Activated CD4-positive, alpha-beta T cell treated with anti-CD3 and anti-CD28 coated beads, Interleukin-2, amount 10 ng/mL, durations not matched to agents 24 days and 14 days (primary cell): Measurements from ENCODE around the gene EDARADD. TPM values are rescaled to one million over a fixed set of nuclear protein-coding genes. Genes with fewer than 3 reads are reported as not detected.
"Not testable (repeated sequence)": the region's sequence is repeated elsewhere in the genome, so short reads cannot be mapped to it uniquely, and the experiment has no call there.

ENCODE experiments used
- DNase-seq: peaks from one replicate; pipeline ENCODE4 v3.0.0; 2022
- H3K27ac Mint-ChIP-seq: one replicate; pipeline ENCODE4 v1.8.0; 2022; ENCODE audit warnings: mild to moderate bottlenecking, mixed read lengths
- H3K27me3 Mint-ChIP-seq: one replicate; pipeline ENCODE4 v1.8.0; 2022; ENCODE audit warnings: mixed read lengths
- H3K36me3 Mint-ChIP-seq: one replicate; pipeline ENCODE4 v1.8.0; 2022; ENCODE audit warnings: low read depth, mild to moderate bottlenecking, mixed read lengths
- H3K4me1 Mint-ChIP-seq: one replicate; pipeline ENCODE4 v1.8.0; 2021; ENCODE audit warnings: mixed read lengths
- H3K4me3 Mint-ChIP-seq: one replicate; pipeline ENCODE4 v1.8.0; 2022; ENCODE audit warnings: mild to moderate bottlenecking, moderate library complexity, mixed read lengths
- H3K9me3 Mint-ChIP-seq: one replicate; pipeline ENCODE4 v1.8.0; 2021; ENCODE audit warnings: mixed read lengths
- intact Hi-C: fragments of 100-400 bp; cut with micrococcal nuclease; formaldehyde crosslinking; loops from one replicate; pipeline ENCODE4 v1.15.1; 2023
- total RNA-seq: library from RNA; stranded (reverse); gene quantifications from 2 replicates; pipeline ENCODE4 v1.2.3, GENCODE V29; 2022

EDARADD gene
- 32.0 and 32.6 TPM in 2 replicates for total RNA-seq

DNA sequence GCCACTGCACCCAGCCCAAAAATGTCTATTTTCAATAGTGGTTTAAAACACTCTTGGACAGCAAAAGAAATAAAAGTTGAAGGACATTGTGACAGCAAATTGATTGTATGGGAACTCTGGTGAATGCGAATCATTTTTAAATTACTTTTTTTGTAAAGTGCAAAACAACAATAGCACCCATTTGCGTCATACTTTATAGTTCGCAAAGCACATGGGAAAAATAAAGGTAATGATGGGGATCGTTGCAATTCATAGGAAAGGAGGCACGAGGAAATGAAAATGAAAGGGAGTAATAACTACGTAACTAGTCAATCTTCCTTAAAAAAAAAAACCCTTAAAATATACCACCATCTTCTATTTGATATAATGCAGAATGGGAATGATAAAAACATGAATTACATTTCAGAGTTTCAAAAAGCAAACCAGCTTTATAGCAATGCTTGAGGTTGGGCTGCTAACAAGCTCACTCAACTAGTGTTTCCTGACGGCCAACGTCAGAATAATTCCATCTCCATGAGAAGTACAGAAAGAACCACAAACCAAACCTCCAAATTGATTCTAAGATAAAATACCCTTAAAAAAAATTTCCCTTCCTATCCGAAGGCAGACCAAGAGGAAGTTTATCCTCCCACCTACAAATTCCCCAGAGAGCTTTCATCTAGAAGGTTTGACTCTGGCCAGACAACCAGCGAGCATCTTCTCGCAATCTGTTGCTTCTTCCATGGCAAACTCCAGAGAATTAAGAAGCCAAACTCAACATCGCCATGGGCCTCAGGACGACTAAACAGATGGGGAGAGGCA is at the start of gene EDARADD:
TSS of gene EDARADD (plus strand) at position 606 of the 801 bp plus-strand sequence. CDS start at position 765, 159 bp downstream.
- peak within 1 kb of the TSS; percentile 96 for H3K4me3 Mint-ChIP-seq
- peaks cover 29% of the 10 kb centered on the region for H3K27me3 Mint-ChIP-seq
- intact Hi-C loops: loop anchor here (2.0 to 10.0 kb wide), 3 partner anchors 251 to 519 kb away; partner anchors contain the start of gene GPR137B
- peak within 1 kb of the TSS; percentile 91 for H3K27ac Mint-ChIP-seq
- peak; percentile 63 for DNase-seq
- H3K36me3 Mint-ChIP-seq: peaks cover 17% of the 10 kb centered on the region
- H3K4me1 Mint-ChIP-seq: peaks cover 35% of the 10 kb centered on the region
- H3K9me3 Mint-ChIP-seq: no peaks in the 10 kb centered on the region

DNA sequence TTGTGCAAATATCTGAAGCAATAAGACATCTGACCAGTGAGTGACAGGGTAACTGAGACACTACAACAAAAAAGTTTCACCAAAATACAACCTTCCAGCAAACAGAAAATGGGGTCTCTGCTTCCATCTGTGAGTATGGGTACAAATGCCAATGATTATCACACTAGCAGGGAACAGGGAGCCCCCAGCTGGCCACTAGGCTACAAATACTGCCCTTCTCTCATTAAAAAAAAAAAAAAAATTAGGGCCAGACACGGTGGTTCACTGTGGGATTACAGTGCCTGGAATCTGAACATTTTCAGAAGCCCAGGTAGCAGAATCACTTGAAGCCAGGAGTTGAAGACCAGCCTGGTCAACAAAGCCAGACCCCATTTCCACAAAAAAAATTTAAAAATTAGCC is 48.4 kb upstream of the EDARADD start:
- Mint-ChIP-seq H3K27me3 (peaks cover 11% of the 10 kb centered on the region), H3K4me1 (peaks cover 2% of the 10 kb centered on the region), H3K4me3 (no peak overlapping the region), H3K27ac (no peak overlapping the region), H3K36me3 (no peaks in the 10 kb centered on the region), H3K9me3 (peaks cover 4% of the 10 kb centered on the region)
- no peak for DNase-seq
- intact Hi-C loops: no loop called here

DNA sequence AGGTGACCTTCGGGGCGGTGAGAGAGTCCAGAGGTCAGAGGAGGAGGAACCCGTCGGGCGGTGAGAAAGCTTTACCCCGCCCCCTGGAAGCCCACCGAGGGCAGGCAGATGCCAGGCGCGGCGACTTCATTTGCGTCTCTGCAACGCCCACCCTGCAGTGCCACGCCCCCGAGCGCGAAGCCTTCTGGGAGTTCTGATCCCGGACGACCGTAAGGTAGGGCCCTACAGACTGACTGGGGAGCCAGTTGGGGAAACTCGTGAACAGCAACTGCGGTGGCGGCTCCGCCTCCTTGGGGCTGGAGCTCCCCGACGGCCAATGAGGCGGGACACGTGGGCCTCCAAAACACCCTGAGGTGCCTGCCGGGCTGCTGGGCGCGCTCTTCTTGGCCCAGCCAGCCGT is 46.0 kb upstream of the EDARADD start:
- H3K27ac Mint-ChIP-seq: no peak overlapping the region
- peaks cover 4% of the 10 kb centered on the region for H3K9me3 Mint-ChIP-seq
- H3K27me3 Mint-ChIP-seq: peaks cover 11% of the 10 kb centered on the region
- no peaks in the 10 kb centered on the region for H3K36me3 Mint-ChIP-seq
- no peak for DNase-seq
- peaks cover 2% of the 10 kb centered on the region for H3K4me1 Mint-ChIP-seq
- no peak overlapping the region for H3K4me3 Mint-ChIP-seq
- intact Hi-C loops: no loop called here

DNA sequence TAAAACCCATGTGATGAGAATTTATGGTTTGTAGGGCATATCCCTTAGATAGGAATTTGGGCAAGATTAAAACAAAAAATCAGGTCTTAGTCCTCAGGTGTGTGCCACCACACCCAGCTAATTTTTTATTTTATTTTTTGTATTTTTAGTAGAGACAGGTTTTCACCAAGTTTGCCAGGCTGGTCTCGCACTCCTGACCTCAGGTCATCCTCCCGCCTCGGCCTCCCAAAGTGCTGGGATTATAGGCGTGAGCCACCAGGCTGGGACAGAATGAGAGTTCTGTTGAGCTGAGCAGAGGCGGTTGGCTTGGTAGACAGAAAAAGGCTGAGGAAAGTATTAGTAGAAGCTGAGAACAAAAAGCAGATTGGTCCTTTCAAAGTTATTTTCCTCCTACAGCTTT is 43.8 kb upstream of the EDARADD start:
- H3K9me3 Mint-ChIP-seq: peaks cover 4% of the 10 kb centered on the region
- peaks cover 2% of the 10 kb centered on the region for H3K4me1 Mint-ChIP-seq
- no peak overlapping the region for H3K27ac Mint-ChIP-seq
- intact Hi-C loops: no loop called here
- DNase-seq: no peak
- H3K27me3 Mint-ChIP-seq: peaks cover 11% of the 10 kb centered on the region
- no peak overlapping the region for H3K4me3 Mint-ChIP-seq
- no peaks in the 10 kb centered on the region for H3K36me3 Mint-ChIP-seq

DNA sequence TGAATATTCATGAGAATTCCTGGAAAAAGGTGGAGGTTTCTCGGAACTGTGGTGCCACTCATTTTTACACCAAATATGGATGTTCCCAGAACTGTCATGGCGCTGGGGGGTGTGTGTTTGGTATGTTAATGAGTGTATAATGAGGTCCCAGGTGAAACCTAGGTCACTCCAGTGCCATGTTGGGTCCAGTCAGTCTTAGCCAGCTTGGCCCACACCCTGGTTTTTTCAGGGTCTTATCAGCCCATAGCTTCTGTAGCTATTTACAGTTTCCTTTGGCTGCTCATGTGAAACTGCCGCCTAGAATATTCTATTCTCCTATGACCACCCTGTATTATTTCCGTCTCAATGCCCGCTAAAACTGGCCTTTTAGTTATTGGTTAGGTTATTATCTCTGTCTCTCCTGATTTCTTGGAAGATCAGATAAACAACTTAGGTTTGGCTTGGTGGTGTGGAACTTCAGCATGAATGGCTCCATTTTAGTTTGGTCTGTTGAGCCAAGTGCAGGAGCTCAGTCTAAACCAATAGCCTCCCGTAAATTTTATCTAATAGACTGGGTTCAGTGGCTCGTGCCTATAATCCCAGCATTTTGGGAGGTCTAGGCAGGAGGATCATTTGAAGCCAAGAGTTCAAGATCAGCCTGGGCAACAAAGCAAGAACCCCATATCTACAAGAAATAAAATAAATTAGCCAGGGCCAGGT is 42.1 kb upstream of the EDARADD start:
- Mint-ChIP-seq H3K27me3 (peaks cover 11% of the 10 kb centered on the region), H3K27ac (no peak overlapping the region), H3K4me1 (peaks cover 2% of the 10 kb centered on the region), H3K4me3 (no peak overlapping the region), H3K9me3 (peaks cover 4% of the 10 kb centered on the region), H3K36me3 (no peaks in the 10 kb centered on the region)
- intact Hi-C loops: no loop called here
- DNase-seq: no peak

DNA sequence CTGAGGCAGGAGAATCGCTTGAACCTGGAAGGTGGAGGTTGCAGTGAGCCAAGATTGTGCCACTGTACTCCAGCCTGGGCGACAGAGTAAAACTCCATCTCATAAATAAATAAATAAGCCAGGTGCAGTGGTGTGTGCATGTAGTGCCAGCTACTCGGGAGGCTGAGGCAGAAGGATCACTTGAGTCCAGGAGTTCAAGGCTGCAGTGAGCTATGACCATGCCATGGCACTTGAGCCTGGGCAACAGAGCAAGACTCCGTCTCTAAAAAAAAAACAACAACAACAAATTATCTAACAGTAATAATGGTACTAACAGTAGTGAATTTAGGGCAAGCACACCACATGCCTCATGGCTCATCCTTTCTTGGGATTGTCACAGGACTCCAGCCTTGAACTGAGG is 41.3 kb upstream of the EDARADD start:
- H3K27ac Mint-ChIP-seq, H3K36me3 Mint-ChIP-seq, H3K4me1 Mint-ChIP-seq, H3K9me3 Mint-ChIP-seq, intact Hi-C loops, DNase-seq, H3K4me3 Mint-ChIP-seq: not testable (repeated sequence)
- H3K27me3 Mint-ChIP-seq: peaks cover 11% of the 10 kb centered on the region

DNA sequence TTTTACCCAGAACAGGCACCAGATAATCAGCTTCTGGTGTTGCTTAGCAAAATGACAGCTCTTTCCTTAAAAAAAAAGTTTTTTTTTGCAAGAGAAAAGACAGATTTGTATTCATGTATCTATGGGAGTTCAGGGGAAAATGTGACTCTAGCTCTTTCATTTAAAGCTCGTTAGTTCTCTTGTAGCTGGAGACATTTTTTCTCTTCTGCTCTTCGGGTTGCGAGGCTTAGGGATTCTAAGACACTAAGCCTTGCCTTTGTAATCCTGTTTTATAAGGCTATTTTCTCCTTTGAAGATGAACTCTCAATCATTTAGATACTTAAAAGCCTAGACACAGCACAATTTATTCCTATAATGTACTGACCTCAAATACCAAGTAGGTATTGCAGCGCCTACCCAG is 40.3 kb upstream of the EDARADD start:
- peaks cover 13% of the 10 kb centered on the region for H3K9me3 Mint-ChIP-seq
- H3K36me3 Mint-ChIP-seq: peaks cover 4% of the 10 kb centered on the region
- peaks cover 2% of the 10 kb centered on the region for H3K4me1 Mint-ChIP-seq
- no peak overlapping the region for H3K27ac Mint-ChIP-seq
- no peak for DNase-seq
- intact Hi-C loops: no loop called here
- H3K4me3 Mint-ChIP-seq: no peak overlapping the region
- peaks cover 11% of the 10 kb centered on the region for H3K27me3 Mint-ChIP-seq

DNA sequence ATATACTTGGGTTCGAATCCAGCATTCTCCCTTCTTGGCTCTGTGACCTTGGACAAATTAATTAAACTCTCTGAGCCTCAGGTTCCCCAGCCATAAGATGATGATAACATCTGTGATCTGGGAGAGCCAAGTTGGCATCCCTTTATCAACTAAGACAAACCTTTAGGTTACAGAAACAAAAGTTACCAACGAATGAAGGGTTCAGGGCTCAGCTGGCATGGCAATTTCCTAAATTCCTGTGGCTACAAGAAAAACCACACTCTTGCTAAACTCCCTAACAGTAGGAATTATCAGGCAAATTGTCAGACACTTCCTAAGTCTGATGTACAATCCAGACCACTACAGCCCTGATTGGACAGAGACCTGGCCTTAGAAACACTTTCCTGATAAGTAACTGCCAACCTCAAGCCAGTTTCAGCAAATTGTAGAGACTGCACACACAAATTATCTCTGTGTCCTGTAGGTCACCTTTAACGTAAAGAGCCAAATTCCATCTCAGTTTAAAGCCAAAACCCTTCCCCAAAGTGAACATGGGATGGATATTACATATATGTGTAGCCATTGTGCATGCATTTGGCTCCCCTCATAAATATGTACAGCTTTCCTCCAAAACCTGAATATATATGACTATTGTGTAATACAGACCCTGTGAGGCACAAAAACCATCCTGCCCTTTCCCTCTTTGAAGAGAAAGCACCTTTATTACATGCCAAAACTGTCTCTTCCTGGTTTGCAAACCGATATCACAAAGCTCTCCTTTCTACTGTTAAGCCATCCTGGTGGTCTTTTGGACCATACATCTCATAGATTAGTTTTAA is 39.5 kb upstream of the EDARADD start:
- no peak for DNase-seq
- peaks cover 7% of the 10 kb centered on the region for H3K27me3 Mint-ChIP-seq
- H3K4me1 Mint-ChIP-seq: peaks cover 2% of the 10 kb centered on the region
- H3K27ac Mint-ChIP-seq: no peak overlapping the region
- intact Hi-C loops: no loop called here
- no peak overlapping the region for H3K4me3 Mint-ChIP-seq
- peaks cover 4% of the 10 kb centered on the region for H3K36me3 Mint-ChIP-seq
- H3K9me3 Mint-ChIP-seq: peaks cover 18% of the 10 kb centered on the region

DNA sequence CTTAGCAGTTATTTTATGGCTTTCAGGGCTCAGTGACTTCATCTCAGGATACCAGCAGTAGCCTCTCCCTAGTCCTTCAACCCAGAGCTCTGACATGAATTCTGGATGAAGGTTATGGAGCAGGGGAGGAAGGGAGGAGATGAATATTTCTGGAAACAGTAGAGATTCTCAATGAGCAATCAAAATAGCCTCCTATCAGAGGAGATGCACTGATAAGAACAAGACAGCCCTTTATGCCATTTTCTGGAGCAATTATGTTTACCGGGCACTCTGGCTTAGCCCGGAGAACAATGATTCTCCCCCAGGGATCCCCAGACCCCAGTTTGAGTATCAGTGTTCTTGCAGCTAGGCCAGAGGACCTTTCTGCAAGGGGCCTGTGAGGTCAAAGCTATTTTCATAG is 37.9 kb upstream of the EDARADD start:
- intact Hi-C loops: no loop called here
- Mint-ChIP-seq H3K9me3 (peaks cover 16% of the 10 kb centered on the region), H3K36me3 (peaks cover 4% of the 10 kb centered on the region), H3K4me1 (no peaks in the 10 kb centered on the region), H3K4me3 (no peak overlapping the region), H3K27ac (no peak overlapping the region), H3K27me3 (no peaks in the 10 kb centered on the region)
- no peak for DNase-seq

DNA sequence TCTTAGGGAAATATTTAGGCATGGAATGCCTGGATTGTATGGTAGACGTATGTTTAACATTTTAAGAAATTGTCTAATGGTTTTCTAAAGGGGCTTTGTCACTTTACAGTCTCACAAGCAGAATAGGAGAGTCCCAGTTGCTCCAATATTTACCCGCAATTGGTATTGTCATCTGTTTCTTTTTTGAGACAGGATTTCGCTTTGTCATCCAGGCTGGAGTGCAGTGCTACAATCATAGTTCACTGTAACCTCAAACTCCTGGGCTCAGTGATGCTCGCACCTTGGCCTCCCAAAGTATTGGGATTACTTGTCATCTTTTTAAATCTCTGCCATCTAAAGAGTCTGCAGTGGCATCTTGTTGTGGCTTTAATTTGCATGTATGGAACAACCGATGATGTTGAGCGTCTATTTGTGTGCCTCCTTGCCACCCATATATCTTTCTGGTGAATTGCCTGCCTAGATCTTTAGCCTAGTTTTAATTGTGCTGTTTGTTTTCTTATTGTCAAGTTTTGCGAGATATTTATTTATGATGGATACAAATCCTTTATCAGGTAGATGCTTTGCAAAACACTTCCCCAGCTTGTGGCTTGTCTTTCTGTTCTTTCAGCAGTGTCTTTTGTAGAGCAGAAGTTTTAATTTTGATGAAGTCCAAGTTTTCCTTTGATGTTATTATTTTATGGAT is 32.0 kb upstream of the EDARADD start:
- H3K27ac Mint-ChIP-seq: no peak overlapping the region
- peaks cover 20% of the 10 kb centered on the region for H3K9me3 Mint-ChIP-seq
- peaks cover 12% of the 10 kb centered on the region for H3K27me3 Mint-ChIP-seq
- intact Hi-C loops: no loop called here
- no peaks in the 10 kb centered on the region for H3K4me1 Mint-ChIP-seq
- no peak for DNase-seq
- no peak overlapping the region for H3K4me3 Mint-ChIP-seq
- H3K36me3 Mint-ChIP-seq: peaks cover 4% of the 10 kb centered on the region

DNA sequence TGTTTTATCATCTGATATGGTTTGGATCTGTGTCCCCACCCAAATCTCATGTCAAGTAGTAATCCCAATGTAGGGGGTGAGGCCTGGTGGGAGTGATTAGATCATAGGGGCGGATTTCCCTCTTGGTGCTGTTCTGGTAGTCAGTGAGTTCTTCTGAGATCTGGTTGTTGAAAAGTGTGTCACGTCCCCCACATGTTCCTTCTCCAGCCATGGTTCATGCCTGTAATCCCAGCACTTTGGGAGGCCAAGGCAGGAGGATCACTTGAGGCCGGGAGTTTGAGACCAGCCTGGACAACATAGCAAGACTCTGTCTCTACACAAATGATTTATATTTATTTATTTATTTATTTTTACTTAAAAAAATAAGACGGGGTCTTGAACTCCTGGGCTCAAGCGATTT is 30.8 kb upstream of the EDARADD start:
- Mint-ChIP-seq H3K9me3 (peaks cover 16% of the 10 kb centered on the region), H3K27ac (no peak overlapping the region), H3K4me3 (no peak overlapping the region), H3K4me1 (no peaks in the 10 kb centered on the region), H3K27me3 (peaks cover 12% of the 10 kb centered on the region), H3K36me3 (peaks cover 4% of the 10 kb centered on the region)
- intact Hi-C loops: no loop called here
- DNase-seq: no peak

DNA sequence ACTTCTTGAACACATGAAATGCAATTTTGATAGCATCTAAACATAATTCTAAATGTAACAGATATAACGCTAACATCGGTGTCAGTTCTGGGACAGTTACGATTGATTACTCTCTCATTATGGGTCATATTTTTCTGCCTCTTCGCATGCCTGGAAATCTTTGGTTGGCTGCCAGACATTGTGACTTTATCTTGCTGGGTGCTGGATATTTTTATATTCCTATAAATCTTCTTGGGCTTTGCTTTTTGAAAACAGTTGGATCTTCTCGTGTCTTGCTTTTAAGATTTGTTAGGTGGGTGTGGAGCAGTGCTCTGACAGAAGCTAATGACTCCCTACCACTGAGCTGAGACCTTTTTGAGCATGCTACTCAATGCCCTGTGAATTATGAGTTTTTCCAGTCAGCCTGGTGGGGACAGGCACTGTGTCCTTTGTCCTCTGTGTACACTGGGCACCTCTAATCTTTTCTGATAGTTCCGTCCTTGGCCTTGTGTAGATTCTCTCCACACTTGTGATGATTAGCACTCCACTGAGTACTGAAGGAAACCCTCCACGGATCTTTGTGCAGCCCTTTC is 28.0 kb upstream of the EDARADD start:
- no peak for DNase-seq
- Mint-ChIP-seq H3K36me3 (no peaks in the 10 kb centered on the region), H3K9me3 (peaks cover 4% of the 10 kb centered on the region), H3K4me3 (no peak overlapping the region), H3K27me3 (peaks cover 12% of the 10 kb centered on the region), H3K27ac (no peak overlapping the region), H3K4me1 (no peaks in the 10 kb centered on the region)
- intact Hi-C loops: no loop called here

DNA sequence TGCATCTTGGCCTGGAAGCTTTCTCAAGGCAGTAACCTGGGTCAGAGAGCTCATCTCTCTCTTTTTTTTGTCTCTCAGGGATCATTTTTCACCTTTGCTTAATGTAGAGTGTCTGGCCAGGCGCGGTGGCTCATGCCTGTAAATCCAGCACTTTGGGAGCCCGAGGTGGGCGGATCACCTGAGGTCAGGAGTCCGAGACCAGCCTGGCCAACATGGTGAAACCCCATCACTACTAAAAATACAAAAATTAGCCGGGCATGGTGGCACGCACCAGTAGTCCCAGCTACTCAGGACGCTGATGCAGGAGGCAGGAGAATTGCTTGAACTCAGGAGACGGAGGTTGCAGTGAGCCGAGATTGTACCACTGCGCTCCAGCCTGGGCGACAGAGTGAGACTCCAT is 27.4 kb upstream of the EDARADD start:
- not testable (repeated sequence) for H3K27ac Mint-ChIP-seq

More for the DNA sequence above, 27.4 kb upstream of the EDARADD start:
- H3K4me1 Mint-ChIP-seq, DNase-seq, H3K9me3 Mint-ChIP-seq, intact Hi-C loops, H3K4me3 Mint-ChIP-seq, H3K36me3 Mint-ChIP-seq: not testable (repeated sequence)
- H3K27me3 Mint-ChIP-seq: peaks cover 12% of the 10 kb centered on the region
